GM18907 (cell line): ENCODE measurements around the gene FYN.
"Not testable (repeated sequence)": the region's sequence is repeated elsewhere in the genome, so short reads cannot be mapped to it uniquely, and the experiment has no call there.

Experiments
- ATAC-seq: cut with Tn5 transposase; IDR thresholded peaks from one replicate; pipeline ENCODE4 v1.9.1; 2021; ENCODE audit warnings: mild to moderate bottlenecking, moderate library complexity; ENCODE audit not compliant: unreplicated experiment

FYN gene

GRCh38 chr6:111642463-111643158, 230.6 kb downstream of the FYN start:
- peak; percentile 61 for ATAC-seq

GRCh38 chr6:111639266-111639665, 234.0 kb downstream of the FYN start:
- ATAC-seq: no peak

GRCh38 chr6:111634981-111635380, 238.3 kb downstream of the FYN start:
- not testable (repeated sequence) for ATAC-seq

- ATAC-seq: no peak
Measured at GRCh38 chr6:111633822-111634221, 239.4 kb downstream of the FYN start.

- ATAC-seq: no peak
Measured at GRCh38 chr6:111632468-111633247, 240.6 kb downstream of the FYN start.

- ATAC-seq: no peak
Measured at GRCh38 chr6:111631903-111632460, 241.3 kb downstream of the FYN start.

GRCh38 chr6:111631018-111631417, 242.2 kb downstream of the FYN start:
- no peak for ATAC-seq

GRCh38 chr6:111628142-111628850, 245.0 kb downstream of the FYN start:
- no peak for ATAC-seq

- no peak for ATAC-seq
Measured at GRCh38 chr6:111626441-111626840, 246.8 kb downstream of the FYN start.

- no peak for ATAC-seq
Measured at GRCh38 chr6:111625461-111626391, 247.5 kb downstream of the FYN start.

- ATAC-seq: no peak
Measured at GRCh38 chr6:111625099-111625416, 248.2 kb downstream of the FYN start.

GRCh38 chr6:111624401-111625098, 248.7 kb downstream of the FYN start:
- no peak for ATAC-seq

GRCh38 chr6:111623046-111623718, 250.1 kb downstream of the FYN start:
- no peak for ATAC-seq

- no peak for ATAC-seq
Measured at GRCh38 chr6:111620169-111620568, 253.1 kb downstream of the FYN start.

- no peak for ATAC-seq
Measured at GRCh38 chr6:111618407-111618806, 254.8 kb downstream of the FYN start.

GRCh38 chr6:111617149-111617548, 256.1 kb downstream of the FYN start:
- ATAC-seq: no peak

GRCh38 chr6:111615916-111616612, 257.2 kb downstream of the FYN start:
- ATAC-seq: no peak

- ATAC-seq: no peak
Measured at GRCh38 chr6:111614833-111615582, 258.2 kb downstream of the FYN start.
